Activated CD4-positive, CD25-positive, alpha-beta regulatory T cell treated with anti-CD3 and anti-CD28 coated beads, Interleukin-2, amount 50 U/mL, for 16 hours (primary cell): Measurements from ENCODE around the gene KIAA1217.
"Not testable (repeated sequence)": the region's sequence is repeated elsewhere in the genome, so short reads cannot be mapped to it uniquely, and the experiment has no call there.

ENCODE experiments used
- DNase-seq: peaks from one replicate; pipeline ENCODE4 v3.0.0-alpha.2; 2020; ENCODE audit warnings: low read depth, low spot score

The KIAA1217 gene

DNA sequence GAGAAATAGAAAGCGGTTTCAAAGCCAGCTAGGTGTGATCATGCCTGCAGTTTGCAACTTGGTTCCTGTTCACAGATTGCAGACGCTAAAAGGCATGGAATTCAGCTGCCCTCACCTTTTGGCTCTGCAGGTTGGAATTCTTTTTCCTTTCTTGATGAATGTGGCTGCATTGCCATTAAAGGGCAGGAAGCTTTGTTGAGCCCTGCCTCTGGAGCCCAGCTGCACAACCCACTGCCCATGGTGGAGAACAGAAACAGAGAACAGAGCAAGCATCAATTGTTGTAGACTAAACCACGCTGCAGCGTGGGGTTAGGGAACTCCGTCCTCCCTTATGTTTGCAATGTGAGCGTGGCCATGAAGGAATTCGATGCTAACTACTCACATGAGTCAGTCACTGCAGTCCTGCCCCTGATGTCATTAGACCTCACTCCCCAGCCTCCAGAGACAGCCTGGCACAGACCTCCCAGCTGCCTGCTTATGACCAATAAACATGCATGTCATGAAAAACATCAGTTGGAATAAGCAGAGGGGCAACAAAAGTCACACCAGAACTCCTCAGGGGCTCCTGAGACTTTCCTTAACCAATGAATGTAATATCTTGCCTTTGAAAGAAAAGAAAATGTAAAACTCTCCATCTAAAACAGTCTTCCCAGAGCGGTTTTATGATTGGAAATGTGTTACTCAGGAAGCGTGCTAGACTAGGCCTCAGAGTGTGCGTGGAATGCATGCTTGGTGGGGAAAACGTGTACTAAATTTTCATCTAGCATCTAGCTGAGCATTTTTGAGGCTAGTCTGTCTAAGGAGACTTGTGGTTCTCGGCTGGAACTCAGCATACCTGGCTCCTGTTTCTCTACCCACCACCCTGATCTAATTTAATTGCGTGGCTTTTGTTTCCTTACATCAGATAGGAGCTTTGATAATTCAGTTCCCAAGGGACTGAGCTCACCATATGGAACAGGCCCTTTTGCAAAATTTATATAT lies 232.2 kb downstream of the KIAA1217 start:
- DNase-seq = no peak

DNA sequence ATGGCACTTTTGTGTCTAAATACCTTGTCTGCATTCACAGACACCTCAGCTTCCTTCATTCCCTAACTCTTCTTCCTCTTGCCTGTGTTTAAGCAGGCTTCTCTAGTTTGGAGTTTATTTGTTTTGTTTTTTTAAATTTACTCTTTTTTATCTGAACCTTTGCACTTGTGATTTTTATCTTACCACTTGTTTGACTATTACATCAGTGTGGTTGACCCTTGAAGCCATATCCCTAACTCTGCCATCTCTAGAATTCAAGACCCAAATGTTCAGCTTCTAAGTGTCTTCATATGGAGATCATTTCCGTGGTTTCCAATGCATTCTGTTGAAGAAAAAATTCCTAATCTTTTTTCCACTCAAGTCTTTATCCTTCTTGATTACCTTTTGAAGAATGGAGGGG lies 233.3 kb downstream of the KIAA1217 start:
- DNase-seq = no peak

DNA sequence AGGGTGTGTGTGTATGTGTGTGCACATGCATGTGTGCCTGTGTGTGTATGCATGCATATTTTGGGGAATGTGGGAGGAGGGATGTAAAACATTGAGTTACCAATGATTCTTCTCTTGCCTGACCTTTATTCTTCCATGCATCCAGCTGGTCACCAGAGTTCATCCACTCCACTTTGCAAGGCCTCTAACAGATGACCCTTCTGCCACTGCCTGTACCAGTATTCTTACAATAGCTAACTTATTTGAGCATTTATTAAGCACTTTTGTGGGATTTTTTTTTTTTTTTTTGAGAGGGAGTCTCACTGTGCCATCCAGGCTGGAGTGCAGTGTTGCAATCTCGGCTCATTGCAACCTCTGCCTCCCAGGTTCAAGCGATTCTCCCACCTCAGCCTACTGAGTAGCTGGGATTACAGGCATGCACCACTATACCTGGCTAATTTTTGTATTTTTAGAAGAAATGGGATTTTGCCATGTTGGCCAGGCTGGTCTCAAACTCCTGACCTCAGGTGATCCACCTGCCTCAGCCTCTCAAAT lies 233.8 kb downstream of the KIAA1217 start:
- DNase-seq = not testable (repeated sequence)

DNA sequence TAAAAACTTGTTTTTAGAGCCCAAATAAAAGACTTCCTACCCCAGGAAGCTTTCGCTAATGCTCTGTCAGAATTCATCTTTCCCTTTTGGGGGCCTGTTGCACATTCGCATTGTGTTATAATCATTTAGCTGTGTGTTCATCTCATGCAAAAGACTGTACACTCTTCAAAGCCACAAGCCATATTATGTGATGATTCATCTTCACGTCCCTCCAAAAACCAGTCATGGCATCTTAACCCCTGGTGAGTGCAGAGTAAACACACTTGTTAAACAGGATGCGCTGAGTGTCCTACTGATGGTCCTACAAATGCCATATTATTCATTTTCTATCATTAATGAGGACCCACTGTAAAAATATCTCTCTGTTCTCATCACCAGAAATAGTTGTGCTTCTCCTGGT lies 235.4 kb downstream of the KIAA1217 start:
- no peak for DNase-seq

DNA sequence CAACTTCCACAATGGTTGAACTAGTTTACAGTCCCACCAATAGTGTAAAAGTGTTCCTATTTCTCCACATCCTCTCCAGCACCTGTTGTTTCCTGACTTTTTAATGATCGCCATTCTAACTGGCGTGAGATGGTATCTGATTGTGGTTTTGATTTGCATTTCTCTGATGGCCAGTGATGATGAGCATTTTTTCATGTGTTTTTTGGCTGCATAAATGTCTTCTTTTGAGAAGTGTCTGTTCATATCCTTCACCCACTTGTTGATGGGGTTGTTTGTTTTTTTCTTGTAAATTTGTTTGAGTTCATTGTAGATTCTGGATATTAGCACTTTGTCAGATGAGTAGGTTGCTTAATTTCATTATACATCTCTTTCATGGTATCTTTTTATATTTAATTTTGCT lies 237.0 kb downstream of the KIAA1217 start:
- DNase-seq = not testable (repeated sequence)

DNA sequence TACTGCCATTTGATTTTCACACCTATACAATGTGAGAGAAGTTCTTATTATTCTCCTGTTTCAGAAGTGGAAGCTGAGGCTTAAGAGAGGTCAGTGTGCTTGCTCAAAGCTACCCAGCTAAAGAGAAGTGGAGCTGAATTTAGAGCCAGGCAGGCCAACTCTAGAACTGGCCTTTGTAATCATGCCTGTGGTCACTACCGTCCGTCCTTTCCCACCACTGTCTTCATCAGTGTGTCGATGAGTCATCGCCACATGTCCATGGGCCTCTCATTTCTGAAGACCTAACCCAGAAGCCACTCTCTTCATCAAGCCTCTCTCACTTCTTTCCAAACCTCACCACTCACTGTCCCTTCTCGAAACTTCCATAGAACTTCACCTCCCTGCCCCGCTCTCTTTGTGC lies 237.8 kb downstream of the KIAA1217 start:
- no peak for DNase-seq

DNA sequence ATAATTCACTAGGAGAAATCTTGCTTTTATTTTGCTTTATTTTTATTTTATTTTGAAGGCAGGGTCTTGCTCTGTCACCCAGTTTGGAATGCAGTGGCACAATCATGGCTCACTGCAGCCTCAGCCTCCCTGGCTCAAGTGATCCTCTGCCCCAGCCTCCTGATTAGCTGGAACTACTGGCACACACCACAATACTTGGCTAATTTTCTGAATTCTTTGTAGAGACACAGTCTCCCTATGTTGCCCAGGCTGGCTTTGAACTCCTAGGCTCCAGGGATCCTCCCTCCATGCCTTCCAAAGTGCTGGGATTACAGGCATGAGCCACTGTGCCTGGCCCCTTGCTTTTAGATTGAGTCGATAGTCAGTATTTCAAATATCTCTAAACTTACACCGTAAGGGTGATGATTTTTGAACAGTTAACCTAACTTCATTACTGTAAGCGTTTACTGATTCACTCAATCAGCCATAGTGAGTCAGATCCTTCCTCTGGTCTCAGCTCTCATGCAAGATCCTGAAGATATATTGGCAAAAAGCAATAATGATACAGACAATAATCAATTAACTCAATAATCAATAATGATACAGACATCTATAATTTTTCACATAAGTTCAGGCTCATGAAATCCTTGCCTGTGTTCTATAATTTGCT lies 239.5 kb downstream of the KIAA1217 start:
- no peak for DNase-seq

DNA sequence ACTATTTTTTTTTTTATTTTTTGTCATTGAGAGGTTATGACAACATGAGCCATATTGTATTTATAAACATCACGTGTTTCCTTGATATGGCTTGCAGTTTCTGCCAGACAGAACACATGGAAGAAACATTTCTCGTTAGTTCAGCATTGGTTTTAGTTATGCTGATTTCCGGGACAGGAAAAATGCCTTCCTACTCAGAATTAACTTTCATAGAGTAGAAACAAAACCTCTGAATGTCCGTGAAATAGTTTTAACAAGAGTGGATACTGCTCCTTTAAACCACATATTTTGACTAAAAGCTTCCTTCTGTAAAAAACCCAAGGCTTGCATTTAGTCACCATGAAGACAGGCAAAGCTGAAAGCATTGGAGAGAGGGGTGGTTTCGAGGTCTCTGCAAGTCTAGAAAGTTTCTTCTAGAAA lies 240.4 kb downstream of the KIAA1217 start:
- no peak for DNase-seq

DNA sequence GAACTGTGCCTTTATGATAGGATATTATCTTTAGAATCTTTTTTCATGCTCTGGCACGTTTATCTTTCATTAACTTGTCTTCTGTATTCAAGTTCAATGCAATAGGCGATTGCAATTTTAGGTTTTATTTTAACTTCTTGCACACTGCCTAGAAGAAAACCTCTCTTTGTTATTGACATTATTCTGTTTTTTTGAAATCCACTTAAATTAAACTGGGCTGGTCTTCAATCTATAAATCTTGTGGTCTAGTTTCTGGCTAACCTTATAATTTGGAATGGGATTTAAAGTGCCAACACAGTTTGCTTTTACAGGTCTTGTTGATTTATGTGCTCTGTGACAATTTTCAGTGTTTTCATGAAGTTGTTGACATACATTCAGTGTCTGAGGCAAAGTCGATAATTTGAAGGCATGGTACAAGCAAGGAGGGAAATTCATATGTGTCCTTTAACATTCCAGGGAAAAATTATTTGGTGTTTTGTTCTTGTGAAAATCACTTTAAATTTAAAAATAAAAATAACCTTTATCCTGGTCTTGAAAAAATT lies 240.9 kb downstream of the KIAA1217 start:
- DNase-seq = no peak

DNA sequence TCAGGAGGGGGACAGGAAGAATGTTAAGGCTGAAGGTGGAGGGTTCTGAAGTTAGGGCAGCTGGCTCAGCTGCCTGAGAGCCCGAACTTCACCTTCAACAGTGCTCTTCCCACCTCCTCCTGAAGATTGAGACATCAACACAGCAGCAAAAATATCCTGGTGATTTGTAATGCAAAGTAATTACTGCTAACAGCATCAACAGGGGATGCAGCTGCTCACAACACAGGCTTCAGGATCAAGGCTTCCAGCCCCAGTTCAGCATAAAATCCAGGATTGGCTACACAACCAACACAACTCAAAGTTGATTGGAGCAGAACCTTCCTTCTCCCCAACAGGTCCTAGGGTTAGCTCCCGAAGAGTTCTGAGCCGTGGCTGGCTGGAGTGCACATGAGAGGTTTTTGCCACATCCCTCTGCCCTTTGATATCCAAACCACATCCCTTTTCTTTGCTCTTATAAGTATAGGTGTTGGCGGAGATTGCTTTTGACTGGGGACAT lies 242.4 kb downstream of the KIAA1217 start:
- DNase-seq = no peak

DNA sequence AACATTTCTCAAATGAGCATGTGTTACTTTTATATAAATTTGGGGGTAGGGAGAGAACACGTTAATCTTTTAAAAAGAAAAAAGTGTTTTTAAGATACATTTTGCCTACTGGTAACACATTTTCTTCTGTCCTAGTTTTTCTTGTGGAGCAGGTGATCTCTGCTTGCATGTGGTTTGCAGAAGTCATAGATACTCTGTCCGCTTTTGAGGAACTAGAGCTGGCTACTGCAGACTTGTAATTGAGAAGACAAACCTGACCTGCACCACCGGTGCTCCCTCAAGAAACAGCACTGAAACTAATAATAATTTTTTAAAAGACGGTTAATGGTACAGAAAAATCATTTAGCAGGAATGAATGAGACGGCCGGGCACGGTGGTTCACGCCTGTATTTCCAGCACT lies 243.1 kb downstream of the KIAA1217 start:
- no peak for DNase-seq

DNA sequence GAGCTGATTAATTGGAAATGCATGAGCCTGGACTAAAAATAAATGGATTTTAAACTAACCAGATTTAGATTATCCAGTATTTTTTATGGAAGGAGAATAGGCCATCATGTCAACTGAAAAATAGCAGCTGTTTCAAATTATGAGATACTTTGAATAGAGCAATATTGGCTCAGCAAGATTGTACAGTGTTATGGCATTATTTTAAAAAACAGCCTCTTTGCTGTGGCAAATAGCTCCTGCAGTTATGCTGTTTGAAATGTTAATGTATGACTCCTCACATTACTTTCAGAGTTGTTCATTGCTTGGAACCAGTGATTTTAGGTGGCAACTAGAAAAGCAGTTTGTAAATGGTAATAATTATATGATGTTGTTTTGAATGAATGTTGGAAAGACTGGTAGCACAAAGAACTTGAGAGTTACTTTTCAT lies 244.5 kb downstream of the KIAA1217 start:
- no peak for DNase-seq

DNA sequence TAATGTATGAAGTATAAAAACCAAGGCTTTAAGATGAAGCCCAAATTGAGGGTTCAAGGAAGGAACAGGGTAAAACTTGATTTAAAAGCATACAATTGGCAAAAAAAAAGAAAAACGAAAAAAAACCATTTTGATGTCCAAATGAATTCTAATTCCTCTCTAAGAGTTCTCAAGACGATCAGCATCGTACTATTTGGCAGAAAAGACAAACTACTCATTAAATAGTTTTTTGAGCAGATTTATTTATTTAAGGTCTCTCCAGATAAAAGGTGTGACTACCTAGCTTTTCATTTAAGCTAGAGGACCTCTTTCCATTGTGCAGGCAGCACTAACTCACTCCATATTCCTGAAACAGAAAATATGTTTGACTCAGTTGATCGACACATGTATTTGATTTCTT lies 245.0 kb downstream of the KIAA1217 start:
- DNase-seq = no peak

DNA sequence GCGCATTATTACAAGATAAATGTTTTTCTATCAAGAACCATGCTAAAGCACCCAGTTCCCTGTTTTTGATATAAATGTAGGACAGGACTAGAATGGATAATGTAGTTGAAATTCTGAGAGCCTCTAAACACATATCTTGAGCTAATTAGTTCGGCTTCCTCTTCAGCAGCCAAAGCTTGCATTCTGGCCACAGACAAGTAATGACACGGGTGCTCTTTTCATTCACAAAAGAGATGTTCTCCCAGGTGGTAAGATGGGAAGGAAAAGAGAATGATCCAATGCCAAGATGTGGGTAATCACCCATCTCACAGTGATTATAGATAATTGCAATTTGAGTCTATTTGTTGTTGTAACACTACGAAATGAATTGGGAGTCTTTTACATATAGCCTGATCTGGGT lies 246.5 kb downstream of the KIAA1217 start:
- no peak for DNase-seq

DNA sequence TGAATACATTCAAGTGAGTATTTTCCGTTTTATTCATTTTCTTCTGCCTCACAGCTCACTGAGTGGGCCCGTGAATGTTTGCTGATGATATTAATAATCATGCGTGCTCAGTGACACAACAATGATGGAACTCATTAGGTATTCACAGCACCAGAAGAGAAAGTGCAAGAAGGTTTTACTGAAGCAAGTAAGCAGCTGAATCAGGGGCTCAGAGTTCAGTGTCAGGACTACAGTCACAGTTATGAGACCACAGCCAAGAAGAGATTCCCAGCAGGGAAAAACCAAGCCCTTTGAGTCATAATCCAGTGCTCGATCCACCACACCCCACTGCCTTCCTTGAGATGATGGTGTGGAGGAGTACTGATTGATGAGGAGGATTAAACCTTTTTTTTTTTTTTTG lies 247.4 kb downstream of the KIAA1217 start:
- DNase-seq = no peak

DNA sequence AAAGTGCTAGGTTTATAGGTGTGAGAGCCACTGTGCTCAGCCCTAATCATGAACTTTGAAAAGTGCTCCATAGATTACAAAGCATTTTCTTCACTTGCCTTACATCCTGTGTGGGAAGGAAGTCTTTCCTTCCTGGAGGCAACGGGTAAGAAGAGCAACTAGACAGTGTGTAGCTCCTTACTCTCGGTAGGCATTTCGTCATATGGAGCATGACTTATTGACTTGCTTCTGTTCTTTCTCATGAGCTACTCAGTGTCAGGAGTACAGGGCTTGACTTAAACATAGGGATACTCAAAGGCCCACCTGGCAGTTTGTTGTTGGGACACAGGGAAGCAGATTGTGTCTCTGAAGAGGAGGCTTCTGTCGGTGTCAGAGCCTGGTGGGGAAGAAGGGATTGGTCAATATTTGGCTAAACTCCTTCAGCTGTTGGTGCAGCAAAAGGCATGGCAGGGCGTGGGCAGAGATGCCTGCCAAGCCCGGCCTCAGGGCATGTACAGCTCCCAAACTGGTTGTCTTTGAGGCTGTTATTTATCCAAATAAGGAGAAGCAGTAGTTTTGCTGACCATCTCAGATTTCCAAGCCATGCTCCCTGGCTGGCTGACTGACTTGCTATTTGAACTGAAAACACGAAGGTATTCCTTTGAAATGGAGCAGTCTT lies 248.9 kb downstream of the KIAA1217 start:
- no peak for DNase-seq

DNA sequence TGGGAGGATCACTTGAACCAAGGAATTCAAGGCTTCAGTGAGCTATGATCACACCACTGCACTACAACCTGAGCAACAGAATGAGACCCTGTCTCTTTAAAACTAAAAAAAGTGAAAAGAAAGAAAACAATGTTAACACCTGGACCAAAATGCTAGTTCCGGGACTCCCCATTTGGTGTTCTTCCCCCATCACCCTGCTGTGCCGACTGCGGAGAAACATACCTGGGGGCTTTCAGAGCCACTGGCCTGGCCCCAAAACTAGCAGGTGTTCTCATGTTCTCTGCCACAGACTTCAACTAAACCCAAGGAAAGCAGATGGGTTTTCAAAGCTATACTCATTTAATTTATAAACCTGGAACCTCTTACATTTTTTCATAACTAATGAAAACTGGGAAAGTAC lies 250.9 kb downstream of the KIAA1217 start:
- no peak for DNase-seq

DNA sequence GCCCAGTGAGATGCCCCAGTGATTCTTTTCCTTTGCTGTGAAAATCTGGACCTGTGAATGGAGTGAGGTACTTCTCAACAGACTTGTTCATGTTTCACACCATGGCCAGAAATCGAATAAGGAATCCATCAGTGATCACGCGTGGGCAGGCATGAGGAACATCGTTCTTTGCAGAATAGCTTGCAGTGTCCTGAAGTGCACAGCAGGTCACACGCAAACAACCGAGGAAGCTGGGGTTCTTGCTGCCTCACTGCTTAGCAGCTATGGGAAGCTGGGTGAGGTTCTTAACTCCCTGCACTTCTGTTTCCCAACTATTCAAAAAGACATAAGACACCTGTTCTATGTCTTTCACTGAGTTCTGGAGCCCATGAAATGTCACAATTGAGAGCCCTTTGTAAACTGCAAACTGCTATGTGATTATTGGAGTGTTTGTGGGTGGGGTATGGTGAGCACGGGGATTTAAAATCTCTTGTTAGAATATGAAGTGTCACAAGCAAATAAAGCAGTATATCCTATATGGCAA lies 253.4 kb downstream of the KIAA1217 start:
- no peak for DNase-seq

DNA sequence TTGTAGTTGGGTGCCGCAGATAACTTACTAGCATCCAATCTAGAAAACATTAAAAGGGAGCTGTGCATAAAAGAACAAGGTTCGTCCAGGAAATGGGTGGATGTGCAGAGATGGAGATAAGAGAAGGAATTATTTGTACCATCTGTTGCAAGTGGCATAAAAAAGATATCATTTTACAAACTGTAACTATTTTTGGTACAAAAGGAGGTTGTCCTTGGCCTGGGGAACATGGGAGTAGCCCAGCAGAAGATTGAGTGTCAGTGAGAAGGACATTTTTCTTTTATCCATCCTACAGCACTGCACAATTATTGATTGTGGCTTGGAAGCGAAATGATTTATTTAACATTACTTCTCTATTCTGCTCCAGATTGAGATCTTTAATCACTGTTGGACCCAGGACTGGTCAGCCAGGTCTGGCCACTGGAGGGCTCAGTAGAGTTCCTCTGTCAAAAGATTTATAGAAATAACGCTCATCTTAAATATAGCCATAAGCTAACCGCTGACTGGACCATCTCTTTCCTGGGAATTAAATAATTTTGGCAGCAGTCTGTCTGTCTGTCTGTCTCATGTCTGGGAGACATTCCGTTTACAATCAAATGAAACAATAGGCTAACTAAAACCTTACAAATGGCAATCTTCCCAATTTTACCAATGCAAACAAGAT lies 254.1 kb downstream of the KIAA1217 start:
- no peak for DNase-seq

DNA sequence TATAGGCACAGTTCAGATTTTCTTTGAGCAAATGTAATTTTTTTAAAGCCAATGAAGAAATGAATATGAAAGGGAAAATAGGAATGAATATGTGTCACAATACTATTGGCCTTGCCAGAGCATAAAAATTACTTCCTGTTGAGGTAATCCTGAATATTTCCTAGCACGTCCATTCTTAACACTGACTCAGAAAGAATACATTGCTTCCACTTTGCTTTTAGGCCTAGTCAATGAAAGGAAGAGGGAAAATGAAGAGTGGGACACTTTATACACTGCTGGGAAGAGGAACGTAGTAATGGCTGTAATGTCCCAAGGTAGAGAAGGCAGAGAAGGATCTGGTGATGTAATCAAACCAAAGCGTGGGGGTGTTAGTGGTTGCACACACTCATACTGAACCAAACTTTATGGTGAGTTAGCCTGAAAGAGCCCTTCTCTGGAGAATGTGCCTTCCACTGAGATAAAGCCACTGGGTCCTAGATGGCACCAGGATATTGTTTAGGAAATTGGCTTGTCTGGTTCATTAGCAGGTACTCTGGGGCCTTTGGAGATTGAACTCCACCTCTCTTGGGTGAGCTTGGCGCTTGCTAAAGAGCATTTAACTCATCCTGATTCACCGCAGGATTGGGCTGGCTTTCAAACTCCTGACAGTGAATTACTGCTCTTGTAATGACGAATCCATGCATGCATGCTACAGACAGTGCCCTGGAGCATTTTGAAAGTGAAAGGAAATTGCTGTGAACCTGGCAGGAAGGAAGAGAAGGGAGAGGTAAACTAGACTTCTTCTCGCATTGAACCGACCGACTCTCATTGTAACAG lies 254.9 kb downstream of the KIAA1217 start:
- no peak for DNase-seq
